NCI-H1930 (cell line): ENCODE measurements around the gene BFSP2.
A peak's percentile ranks its signal among the peaks of the same experiment; 100 is the strongest.

Experiments
- DNase-seq, 2 experiments: peaks; one replicate each; lab custom pipeline; 2025; lab: John Stamatoyannopoulos, UW

The BFSP2 gene

GRCh38 chr3:133400006-133400515, at the start of gene BFSP2:
BFSP2 (plus strand) TSS chr3:133400056; CDS start chr3:133400084, 28 bp downstream.
- DNase-seq, result no peak

- no peak for DNase-seq
Observed at GRCh38 chr3:133354721-133355120, 45.1 kb upstream of the BFSP2 start.

- DNase-seq, result no peak
Observed at GRCh38 chr3:133360476-133360875, 39.4 kb upstream of the BFSP2 start.

- DNase-seq, result no peak
Observed at GRCh38 chr3:133361011-133361410, 38.8 kb upstream of the BFSP2 start.

GRCh38 chr3:133361435-133361834, 38.4 kb upstream of the BFSP2 start:
- no peak for DNase-seq

GRCh38 chr3:133362539-133362938, 37.3 kb upstream of the BFSP2 start:
- DNase-seq, result no peak

- no peak for DNase-seq
Observed at GRCh38 chr3:133364704-133365103, 35.2 kb upstream of the BFSP2 start.

- DNase-seq, result no peak
Observed at GRCh38 chr3:133366921-133367320, 32.9 kb upstream of the BFSP2 start.

- no peak for DNase-seq
Observed at GRCh38 chr3:133367403-133367802, 32.5 kb upstream of the BFSP2 start.

- no peak for DNase-seq
Observed at GRCh38 chr3:133367956-133368355, 31.9 kb upstream of the BFSP2 start.

GRCh38 chr3:133368371-133369067, 31.3 kb upstream of the BFSP2 start:
- DNase-seq, result no peak

GRCh38 chr3:133369068-133369440, 30.8 kb upstream of the BFSP2 start:
- DNase-seq, result no peak

- DNase-seq, result no peak
Observed at GRCh38 chr3:133371181-133371580, 28.7 kb upstream of the BFSP2 start.

- no peak for DNase-seq
Observed at GRCh38 chr3:133371676-133372075, 28.2 kb upstream of the BFSP2 start.

GRCh38 chr3:133374708-133375402, 25.0 kb upstream of the BFSP2 start:
- peak in 1 of 2 experiments; percentile 9 for DNase-seq

- DNase-seq, result no peak
Observed at GRCh38 chr3:133375403-133375745, 24.5 kb upstream of the BFSP2 start.

- peak in 1 of 2 experiments; percentile 27 for DNase-seq
Observed at GRCh38 chr3:133376810-133377209, 23.0 kb upstream of the BFSP2 start.

- DNase-seq, result no peak
Observed at GRCh38 chr3:133377396-133377795, 22.5 kb upstream of the BFSP2 start.

- no peak for DNase-seq
Observed at GRCh38 chr3:133379926-133380325, 19.9 kb upstream of the BFSP2 start.

- DNase-seq, result no peak
Observed at GRCh38 chr3:133380481-133381225, 19.2 kb upstream of the BFSP2 start.

- no peak for DNase-seq
Observed at GRCh38 chr3:133381346-133382109, 18.3 kb upstream of the BFSP2 start.

- no peak for DNase-seq
Observed at GRCh38 chr3:133383175-133383574, 16.7 kb upstream of the BFSP2 start.
